IMR-90 (cell line): ENCODE data around the gene AMDHD2. TPM values are rescaled to one million over a fixed set of nuclear protein-coding genes. Genes with fewer than 3 reads are reported as not detected.

Source experiments
- ATAC-seq: fragments of 200-7000 bp; cut with Tn5 transposase; 2 replicates; pipeline ENCODE4 v1.9.1; 2020; ENCODE audit warnings: low read depth, mild to moderate bottlenecking, moderate library complexity
- BruUV-seq: library from RNA; stranded (reverse); fragments of 400-500 nt; replicated peaks from 2 replicates; lab custom pipeline; 2021; lab: Mats Ljungman, UMichigan
- CTCF ChIA-PET: fragments of 300-600 bp; formaldehyde crosslinking; extraction: SDS; loops from one replicate; lab custom pipeline; 2021; ENCODE audit warnings: antibody characterized with exemption; lab: Yijun Ruan, JAX
- POLR2A ChIA-PET: fragments of 300-600 bp; sonication (Branson Sonifier 250); formaldehyde crosslinking; loops from one replicate; lab custom pipeline; 2022; ENCODE audit warnings: antibody characterized with exemption; ENCODE audit not compliant: unreplicated experiment; lab: Charles Lee
- DNase-seq: peaks from one replicate; pipeline ENCODE4 v3.0.0; 2013
- H2AFZ ChIP-seq: replicated peaks from 2 replicates; pipeline ENCODE3; 2013; ENCODE audit warnings: low read length, mild to moderate bottlenecking; ENCODE audit not compliant: poor library complexity
- H2AK5ac ChIP-seq: 2 replicates; pipeline ENCODE4 v1.6.1; 2013; ENCODE audit warnings: low read depth, low read length, inconsistent platforms
- H2AK9ac ChIP-seq: replicated peaks from 2 replicates; pipeline ENCODE3; 2013; ENCODE audit warnings: mild to moderate bottlenecking, low read depth, low read length, moderate library complexity; ENCODE audit not compliant: poor library complexity
- H2BK120ac ChIP-seq: 2 replicates; pipeline ENCODE4 v1.6.1; 2013; ENCODE audit warnings: low read depth, low read length, inconsistent platforms
- H2BK15ac ChIP-seq: 3 replicates; pipeline ENCODE4 v1.6.1; 2013; ENCODE audit warnings: low read depth, low read length, inconsistent platforms
- H2BK20ac ChIP-seq: 2 replicates; pipeline ENCODE4 v1.6.1; 2013; ENCODE audit warnings: low read depth, mild to moderate bottlenecking, inconsistent platforms, low read length, moderate library complexity
- H2BK5ac ChIP-seq: 2 replicates; pipeline ENCODE4 v1.6.1; 2013; ENCODE audit warnings: mild to moderate bottlenecking, low read depth, low read length, inconsistent platforms; ENCODE audit not compliant: poor library complexity, severe bottlenecking
- H3K14ac ChIP-seq: replicated peaks from 2 replicates; pipeline ENCODE4 v1.6.1; 2013; ENCODE audit warnings: low read depth, low read length, inconsistent platforms
- H3K18ac ChIP-seq: 2 replicates; pipeline ENCODE4 v1.6.1; 2013; ENCODE audit warnings: low read depth, low read length, control low read depth
- H3K23ac ChIP-seq: 2 replicates; pipeline ENCODE4 v1.6.1; 2013; ENCODE audit warnings: low read depth, low read length, inconsistent platforms
- H3K27ac ChIP-seq: 2 replicates; pipeline ENCODE4 v1.5.1; 2013; ENCODE audit warnings: mild to moderate bottlenecking, control low read depth, low read length; ENCODE audit not compliant: insufficient read depth
- H3K27me3 ChIP-seq: 2 replicates; pipeline ENCODE4 v1.6.1; 2013; ENCODE audit warnings: low read length; ENCODE audit not compliant: control insufficient read depth, insufficient read depth
- H3K36me3 ChIP-seq: 2 replicates; pipeline ENCODE4 v1.6.1; 2013; ENCODE audit warnings: low read length, mixed read lengths; ENCODE audit not compliant: control insufficient read depth, insufficient read depth
- H3K4ac ChIP-seq: 2 replicates; pipeline ENCODE4 v1.6.1; 2013; ENCODE audit warnings: low read depth, low read length, inconsistent platforms
- H3K4me1 ChIP-seq: 2 replicates; pipeline ENCODE4 v1.6.1; 2013; ENCODE audit warnings: low read length, mixed read lengths; ENCODE audit not compliant: control insufficient read depth, insufficient read depth
- H3K4me2 ChIP-seq: 2 replicates; pipeline ENCODE4 v1.6.1; 2013; ENCODE audit warnings: low read depth, mild to moderate bottlenecking, control low read depth, low read length, moderate library complexity
- H3K4me3 ChIP-seq: 2 replicates; pipeline ENCODE4 v1.5.1; 2013; ENCODE audit warnings: low read depth, mild to moderate bottlenecking, control low read depth, low read length, moderate library complexity; ENCODE audit not compliant: insufficient read depth
- H3K56ac ChIP-seq: 2 replicates; pipeline ENCODE4 v1.6.1; 2013; ENCODE audit warnings: low read length, inconsistent platforms; ENCODE audit not compliant: insufficient read depth; ENCODE audit errors: extremely low read depth
- H3K79me1 ChIP-seq, 2 experiments: 2 replicates each; pipeline ENCODE4 v1.6.1; 2013; ENCODE audit warnings: low read length in 2 of 2, inconsistent platforms in 1 of 2, low read depth in 1 of 2
- H3K9ac ChIP-seq: 2 replicates; pipeline ENCODE4 v1.6.1; 2013; ENCODE audit warnings: low read depth, low read length, control low read depth
- H3K9me1 ChIP-seq: 2 replicates; pipeline ENCODE4 v1.6.1; 2013; ENCODE audit warnings: low read length, inconsistent platforms; ENCODE audit not compliant: insufficient read depth
- H3K9me3 ChIP-seq: 2 replicates; pipeline ENCODE4 v1.6.1; 2013; ENCODE audit warnings: low read length; ENCODE audit not compliant: control insufficient read depth, insufficient read depth
- H4K20me1 ChIP-seq: 2 replicates; pipeline ENCODE4 v1.6.1; 2013; ENCODE audit warnings: low read length, inconsistent platforms; ENCODE audit not compliant: insufficient read depth
- H4K5ac ChIP-seq: 2 replicates; pipeline ENCODE4 v1.6.1; 2013; ENCODE audit warnings: mild to moderate bottlenecking, low read depth, low read length, control low read depth
- H4K8ac ChIP-seq, 2 experiments: 2 replicates each; pipeline ENCODE4 v1.6.1; 2013; ENCODE audit warnings: low read depth in 2 of 2, low read length in 2 of 2, control low read depth in 1 of 2, inconsistent platforms in 1 of 2
- H4K91ac ChIP-seq: 2 replicates; pipeline ENCODE4 v1.6.1; 2013; ENCODE audit warnings: low read depth, low read length, inconsistent platforms; ENCODE audit not compliant: insufficient read depth
- BHLHE40 ChIP-seq: fragments of 150-350 bp; IDR thresholded peaks from 2 replicates; pipeline ENCODE4 v1.6.1; 2016; ENCODE audit warnings: mild to moderate bottlenecking, low read depth, low read length
- CEBPB ChIP-seq: IDR thresholded peaks from 2 replicates; pipeline ENCODE4 v1.6.1; 2012; ENCODE audit warnings: low read depth, low read length, improper control_type of control experiment
- CHD1 ChIP-seq: IDR thresholded peaks from 2 replicates; pipeline ENCODE4 v1.6.1; 2012; ENCODE audit warnings: low read depth, low read length, improper control_type of control experiment
- FOS ChIP-seq: fragments of 150-350 bp; IDR thresholded peaks from 2 replicates; pipeline ENCODE4 v1.6.1; 2016; ENCODE audit warnings: low read depth, low read length
- MAFK ChIP-seq: IDR thresholded peaks from 2 replicates; pipeline ENCODE4 v1.6.1; 2012; ENCODE audit warnings: low read depth, low read length, improper control_type of control experiment
- MAZ ChIP-seq: IDR thresholded peaks from 2 replicates; pipeline ENCODE4 v1.6.1; 2012; ENCODE audit warnings: low read depth, mild to moderate bottlenecking, low read length, improper control_type of control experiment, moderate library complexity, borderline replicate concordance
- MXI1 ChIP-seq: IDR thresholded peaks from 2 replicates; pipeline ENCODE4 v1.6.1; 2012; ENCODE audit warnings: low read depth, mild to moderate bottlenecking, low read length, moderate library complexity, borderline replicate concordance
- NFE2L2 ChIP-seq: fragments of 150-350 bp; IDR thresholded peaks from 2 replicates; pipeline ENCODE4 v1.6.1; 2016; ENCODE audit warnings: low read depth, mild to moderate bottlenecking, low read length
- POLR2A ChIP-seq: IDR thresholded peaks from 2 replicates; pipeline ENCODE4 v1.6.1; 2012; ENCODE audit warnings: mild to moderate bottlenecking, low read depth, low read length
- RAD21 ChIP-seq: IDR thresholded peaks from 2 replicates; pipeline ENCODE4 v1.6.1; 2012; ENCODE audit warnings: low read length, improper control_type of control experiment
- RCOR1 ChIP-seq: IDR thresholded peaks from 2 replicates; pipeline ENCODE4 v1.6.1; 2012; ENCODE audit warnings: mild to moderate bottlenecking, low read length, improper control_type of control experiment; ENCODE audit not compliant: insufficient replicate concordance
- RFX5 ChIP-seq: IDR thresholded peaks from 2 replicates; pipeline ENCODE4 v1.8.0; 2012; ENCODE audit warnings: low read depth, mild to moderate bottlenecking, low read length, moderate library complexity
- SMC3 ChIP-seq: fragments of 150-350 bp; IDR thresholded peaks from 2 replicates; pipeline ENCODE4 v1.6.1; 2016; ENCODE audit warnings: low read depth, mild to moderate bottlenecking, antibody characterized with exemption, low read length, moderate library complexity
- WGBS, 2 experiments: methylation state at CpG; one replicate each; pipeline versions ENCODE4 v1.1.5 to v1.1.7; 2013; ENCODE audit warnings: missing lambda C conversion rate in 2 of 2; ENCODE audit not compliant: insufficient read length in 1 of 2; ENCODE audit errors: extremely low coverage in 2 of 2; 5-methylcytosine and 5-hydroxymethylcytosine counted together
- dilution Hi-C: fragments of 300-500 bp; cut with HindIII; formaldehyde crosslinking; loops from one replicate; pipeline ENCODE4 v1.14.3; 2018; ENCODE audit warnings: low sequenced_read_pairs; ENCODE audit not compliant: unreplicated experiment
- in situ Hi-C: fragments of 300-500 bp; cut with MboI; formaldehyde crosslinking; loops from 3 replicates; pipeline ENCODE4 v1.14.3; 2019; ENCODE audit warnings: low sequenced_read_pairs, inconsistent platforms, mixed read lengths
- intact Hi-C: fragments of 100-400 bp; cut with micrococcal nuclease; formaldehyde crosslinking; loops from 2 replicates; pipeline ENCODE4 v1.10.0; 2022
- polyA plus RNA-seq, 3 experiments: library from polyadenylated mRNA; depleted of rRNA; stranded (reverse); fragments of >200 nt; gene quantifications; 2 replicates each; pipeline ENCODE4 v1.2.3, GENCODE V29; 2012; ENCODE audit warnings: low replicate concordance in 1 of 3
- total RNA-seq: library from RNA; depleted of rRNA; stranded (reverse); fragments of >200 nt; gene quantifications from 2 replicates; pipeline ENCODE4 v1.2.3, GENCODE V29; 2012
- TF ChIP-seq, protein P1 (sequence below): conservative IDR thresholded peaks from 2 replicates; pipeline ENCODE4 v1.5.1; 2012; ENCODE audit warnings: mild to moderate bottlenecking, low read depth, low read length, improper control_type of control experiment
- TF ChIP-seq, protein P2 (sequence below): fragments of 150-350 bp; IDR thresholded peaks from 2 replicates; pipeline ENCODE4 v1.6.1; 2016; ENCODE audit warnings: low read depth, mild to moderate bottlenecking, low read length, moderate library complexity, borderline replicate concordance
- TF ChIP-seq, protein P3 (sequence below): fragments of 150-350 bp; IDR thresholded peaks from 2 replicates; pipeline ENCODE4 v1.6.1; 2017; ENCODE audit warnings: mild to moderate bottlenecking, antibody characterized with exemption, low read length, low read depth

Gene AMDHD2
- total and polyA plus RNA-seq, 2 of the 4 experiments (the other 2 are of a cell fraction): 10.6 to 30.3 TPM

DNA sequence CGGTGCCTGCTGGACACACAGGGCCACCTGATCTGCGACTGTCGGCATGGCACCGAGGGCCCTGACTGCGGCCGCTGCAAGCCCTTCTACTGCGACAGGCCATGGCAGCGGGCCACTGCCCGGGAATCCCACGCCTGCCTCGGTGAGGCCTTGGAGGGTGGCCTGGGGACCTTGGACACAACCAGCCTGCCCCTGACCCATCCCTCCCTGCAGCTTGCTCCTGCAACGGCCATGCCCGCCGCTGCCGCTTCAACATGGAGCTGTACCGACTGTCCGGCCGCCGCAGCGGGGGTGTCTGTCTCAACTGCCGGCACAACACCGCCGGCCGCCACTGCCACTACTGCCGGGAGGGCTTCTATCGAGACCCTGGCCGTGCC, 47.7 kb upstream of the AMDHD2 start:
- Histone ChIP-seq H3K36me3 (no peaks in the 10 kb centered on the region), H3K9ac (no peak overlapping the region), H3K4me2 (no peak overlapping the region), H3K27ac (no peak overlapping the region), H4K8ac (no peak overlapping the region), H4K20me1 (peaks cover 17% of the 10 kb centered on the region), H3K4ac (no peak overlapping the region), H3K23ac (no peak overlapping the region), H3K18ac (no peak overlapping the region), H3K4me3 (no peak overlapping the region), H4K5ac (no peak overlapping the region), H3K9me1 (peaks cover 3% of the 10 kb centered on the region; the same call in 1 of the 2 replicates), H2AK9ac (no peak overlapping the region), H3K27me3 (no peaks in the 10 kb centered on the region; the same call in 1 of the 2 replicates), H3K56ac (no peak overlapping the region), H2BK15ac (no peak overlapping the region), H3K79me1 (peaks cover 10 to 40% of the 10 kb centered on the region in 2 experiments; a peak in 2 of 4 replicates), H4K91ac (no peak overlapping the region), H2BK20ac (no peak overlapping the region), H2BK120ac (no peak overlapping the region), H2AK5ac (no peak overlapping the region), H2BK5ac (no peak overlapping the region), H2AFZ (peak overlapping the region; percentile 33), H3K9me3 (no peaks in the 10 kb centered on the region), H3K14ac (no peak overlapping the region), H3K4me1 (peaks cover 21% of the 10 kb centered on the region)
- no TSS peak for BruUV-seq
- POLR2A ChIA-PET: no interaction called here
- TF ChIP-seq MAZ: no peak
- no peak for TF ChIP-seq CHD1
- no peak for TF ChIP-seq MAFK
- no peak for TF ChIP-seq SMC3
- TF ChIP-seq RCOR1: no peak
- TF ChIP-seq NFE2L2: no peak
- TF ChIP-seq, protein P1, sequence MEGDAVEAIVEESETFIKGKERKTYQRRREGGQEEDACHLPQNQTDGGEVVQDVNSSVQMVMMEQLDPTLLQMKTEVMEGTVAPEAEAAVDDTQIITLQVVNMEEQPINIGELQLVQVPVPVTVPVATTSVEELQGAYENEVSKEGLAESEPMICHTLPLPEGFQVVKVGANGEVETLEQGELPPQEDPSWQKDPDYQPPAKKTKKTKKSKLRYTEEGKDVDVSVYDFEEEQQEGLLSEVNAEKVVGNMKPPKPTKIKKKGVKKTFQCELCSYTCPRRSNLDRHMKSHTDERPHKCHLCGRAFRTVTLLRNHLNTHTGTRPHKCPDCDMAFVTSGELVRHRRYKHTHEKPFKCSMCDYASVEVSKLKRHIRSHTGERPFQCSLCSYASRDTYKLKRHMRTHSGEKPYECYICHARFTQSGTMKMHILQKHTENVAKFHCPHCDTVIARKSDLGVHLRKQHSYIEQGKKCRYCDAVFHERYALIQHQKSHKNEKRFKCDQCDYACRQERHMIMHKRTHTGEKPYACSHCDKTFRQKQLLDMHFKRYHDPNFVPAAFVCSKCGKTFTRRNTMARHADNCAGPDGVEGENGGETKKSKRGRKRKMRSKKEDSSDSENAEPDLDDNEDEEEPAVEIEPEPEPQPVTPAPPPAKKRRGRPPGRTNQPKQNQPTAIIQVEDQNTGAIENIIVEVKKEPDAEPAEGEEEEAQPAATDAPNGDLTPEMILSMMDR: no peak
- TF ChIP-seq, protein P2, sequence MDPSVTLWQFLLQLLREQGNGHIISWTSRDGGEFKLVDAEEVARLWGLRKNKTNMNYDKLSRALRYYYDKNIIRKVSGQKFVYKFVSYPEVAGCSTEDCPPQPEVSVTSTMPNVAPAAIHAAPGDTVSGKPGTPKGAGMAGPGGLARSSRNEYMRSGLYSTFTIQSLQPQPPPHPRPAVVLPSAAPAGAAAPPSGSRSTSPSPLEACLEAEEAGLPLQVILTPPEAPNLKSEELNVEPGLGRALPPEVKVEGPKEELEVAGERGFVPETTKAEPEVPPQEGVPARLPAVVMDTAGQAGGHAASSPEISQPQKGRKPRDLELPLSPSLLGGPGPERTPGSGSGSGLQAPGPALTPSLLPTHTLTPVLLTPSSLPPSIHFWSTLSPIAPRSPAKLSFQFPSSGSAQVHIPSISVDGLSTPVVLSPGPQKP: no peak
- no peak for TF ChIP-seq RFX5
- TF ChIP-seq, protein P3, sequence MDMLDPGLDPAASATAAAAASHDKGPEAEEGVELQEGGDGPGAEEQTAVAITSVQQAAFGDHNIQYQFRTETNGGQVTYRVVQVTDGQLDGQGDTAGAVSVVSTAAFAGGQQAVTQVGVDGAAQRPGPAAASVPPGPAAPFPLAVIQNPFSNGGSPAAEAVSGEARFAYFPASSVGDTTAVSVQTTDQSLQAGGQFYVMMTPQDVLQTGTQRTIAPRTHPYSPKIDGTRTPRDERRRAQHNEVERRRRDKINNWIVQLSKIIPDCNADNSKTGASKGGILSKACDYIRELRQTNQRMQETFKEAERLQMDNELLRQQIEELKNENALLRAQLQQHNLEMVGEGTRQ: no peak
- no peak for TF ChIP-seq POLR2A
- TF ChIP-seq MXI1: no peak
- TF ChIP-seq BHLHE40: no peak
- TF ChIP-seq FOS: no peak
- no peak for TF ChIP-seq RAD21
- TF ChIP-seq CEBPB: no peak
- intact Hi-C loops (no loop called here), in situ Hi-C loops (no loop called here), dilution Hi-C loops (no loop called here)
- whole genome bisulfite sequencing, 2 experiments: 93% methylated on average over 3 of the region's 27 CpGs; no CpG with 5 or more reads in 1 of the 2 experiments
- ATAC-seq (no peak), DNase-seq (no peak)
- CTCF ChIA-PET: no interaction called here
